ACC112 (cell line): ENCODE data around the gene HES2.
"Not testable (repeated sequence)": the region's sequence is repeated elsewhere in the genome, so short reads cannot be mapped to it uniquely, and the experiment has no call there.

Experiments used
- H2AFZ ChIP-seq: fragments of 200-600 bp; sonication (generic); one replicate; pipeline ENCODE4 v1.6.0; 2017; ENCODE audit warnings: antibody characterized with exemption, low read length; ENCODE audit not compliant: unreplicated experiment
- H3K27ac ChIP-seq: fragments of 200-600 bp; sonication (generic); 2 replicates; pipeline ENCODE4 v1.5.1; 2014; ENCODE audit warnings: low read depth, mild to moderate bottlenecking, antibody characterized with exemption, low read length, moderate library complexity
- H3K27me3 ChIP-seq: fragments of 200-600 bp; sonication (generic); 2 replicates; pipeline ENCODE4 v1.6.1; 2014; ENCODE audit warnings: mild to moderate bottlenecking, antibody characterized with exemption, low read length, moderate library complexity, mixed read lengths; ENCODE audit not compliant: insufficient read depth
- H3K36me3 ChIP-seq: fragments of 200-600 bp; sonication (generic); 2 replicates; pipeline ENCODE4 v1.6.1; 2016; ENCODE audit warnings: mild to moderate bottlenecking, antibody characterized with exemption, low read length, moderate library complexity, mixed read lengths; ENCODE audit not compliant: insufficient read depth
- H3K4me1 ChIP-seq: fragments of 200-600 bp; sonication (generic); one replicate; pipeline ENCODE4 v1.6.1; 2016; ENCODE audit warnings: low read length, mixed read lengths; ENCODE audit not compliant: insufficient read depth, unreplicated experiment, control insufficient read depth
- H3K4me3 ChIP-seq: fragments of 200-600 bp; sonication (generic); 2 replicates; pipeline ENCODE4 v1.5.1; 2014; ENCODE audit warnings: mild to moderate bottlenecking, low read depth, low read length
- H3K79me2 ChIP-seq: fragments of 200-600 bp; sonication (generic); one replicate; pipeline ENCODE4 v1.6.0; 2016; ENCODE audit warnings: low read length; ENCODE audit not compliant: control insufficient read depth, unreplicated experiment, insufficient read depth

Gene HES2

DNA sequence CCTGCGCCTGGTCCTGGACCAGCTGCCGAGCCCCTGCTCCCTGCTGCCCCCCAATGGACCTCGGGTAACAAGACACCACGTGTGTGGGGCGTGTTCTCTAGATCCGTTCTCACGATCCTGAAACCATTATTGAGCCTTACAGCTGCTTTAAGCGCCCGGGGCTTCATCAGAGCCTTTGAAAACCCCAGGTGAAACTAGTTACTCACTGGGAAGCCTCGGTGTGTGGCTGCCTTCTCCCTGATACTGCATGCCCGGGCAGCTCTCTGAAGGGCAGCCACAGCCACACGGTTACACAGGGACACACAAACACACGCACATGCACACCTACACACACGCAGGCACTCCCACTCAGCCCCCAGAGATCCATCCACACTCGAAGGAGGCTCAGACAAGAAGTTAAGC lies 5.3 kb downstream of the HES2 start:
- no peaks in the 10 kb centered on the region for H3K79me2 ChIP-seq
- no peaks in the 10 kb centered on the region for H3K36me3 ChIP-seq
- no peak overlapping the region for H3K27ac ChIP-seq
- no peaks in the 10 kb centered on the region for H3K4me1 ChIP-seq
- H3K27me3 ChIP-seq = peaks cover 51% of the 10 kb centered on the region
- no peak overlapping the region for H2AFZ ChIP-seq
- no peak overlapping the region; the same call in 1 of the 2 replicates for H3K4me3 ChIP-seq

DNA sequence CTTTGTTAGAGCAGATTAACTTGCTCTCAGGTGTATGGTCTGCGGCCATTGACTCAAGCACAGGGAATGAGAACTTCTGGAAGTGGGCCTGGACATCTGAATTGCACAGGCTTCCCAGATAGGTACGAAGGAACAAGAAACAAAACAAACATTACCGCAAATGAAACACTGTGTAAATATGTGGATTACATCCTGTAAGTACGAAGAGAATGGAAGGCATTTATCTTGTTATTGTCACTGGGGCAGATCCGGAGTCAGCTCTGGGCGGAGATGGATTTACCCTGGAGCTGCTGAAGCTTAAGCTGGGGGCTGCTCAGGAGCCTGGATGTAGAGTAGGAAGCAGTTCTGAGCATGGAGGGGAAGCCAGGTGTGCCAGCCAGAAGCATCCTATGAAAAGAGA lies 6.8 kb downstream of the HES2 start:
- no peak overlapping the region for H3K27ac ChIP-seq
- peaks cover 36% of the 10 kb centered on the region for H3K27me3 ChIP-seq
- no peaks in the 10 kb centered on the region for H3K36me3 ChIP-seq
- no peaks in the 10 kb centered on the region for H3K79me2 ChIP-seq
- no peak overlapping the region for H2AFZ ChIP-seq
- no peak overlapping the region for H3K4me3 ChIP-seq
- no peaks in the 10 kb centered on the region for H3K4me1 ChIP-seq

DNA sequence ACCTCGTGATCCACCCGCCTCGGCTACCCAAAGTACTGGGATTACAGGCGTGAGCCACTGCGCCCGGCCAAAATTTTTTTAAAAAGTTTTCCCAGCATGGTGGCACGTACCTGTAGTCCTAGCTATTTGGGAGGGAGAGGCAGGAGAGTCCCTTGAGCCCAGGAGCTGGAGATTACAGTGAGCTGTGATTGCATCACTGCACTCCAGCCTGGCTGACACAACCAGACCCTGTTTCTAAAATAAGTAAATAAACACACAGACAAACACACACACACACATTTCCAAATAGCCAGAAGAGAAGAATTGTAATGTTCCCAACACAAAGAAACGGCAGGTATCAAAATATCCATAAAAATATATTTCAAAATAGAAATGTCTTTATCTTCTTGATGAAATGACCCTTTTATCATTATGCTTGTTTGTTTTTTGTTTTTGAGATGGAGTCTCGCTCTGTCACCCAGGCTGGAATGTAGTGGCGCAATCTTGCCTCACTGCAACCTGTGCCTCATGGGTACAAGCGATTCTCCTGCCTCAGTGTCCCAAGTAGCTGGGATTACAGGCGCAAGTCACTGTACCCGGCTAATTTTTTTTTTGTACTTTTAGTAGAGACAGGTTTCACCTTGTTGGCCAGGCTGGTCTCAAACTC lies 9.3 kb downstream of the HES2 start:
- Histone ChIP-seq H3K4me1 (no peaks in the 10 kb centered on the region), H3K27ac (no peak overlapping the region), H3K79me2 (no peaks in the 10 kb centered on the region), H3K4me3 (no peak overlapping the region), H3K27me3 (peaks cover 11% of the 10 kb centered on the region; the same call in 1 of the 2 replicates), H2AFZ (no peak overlapping the region), H3K36me3 (no peaks in the 10 kb centered on the region)

DNA sequence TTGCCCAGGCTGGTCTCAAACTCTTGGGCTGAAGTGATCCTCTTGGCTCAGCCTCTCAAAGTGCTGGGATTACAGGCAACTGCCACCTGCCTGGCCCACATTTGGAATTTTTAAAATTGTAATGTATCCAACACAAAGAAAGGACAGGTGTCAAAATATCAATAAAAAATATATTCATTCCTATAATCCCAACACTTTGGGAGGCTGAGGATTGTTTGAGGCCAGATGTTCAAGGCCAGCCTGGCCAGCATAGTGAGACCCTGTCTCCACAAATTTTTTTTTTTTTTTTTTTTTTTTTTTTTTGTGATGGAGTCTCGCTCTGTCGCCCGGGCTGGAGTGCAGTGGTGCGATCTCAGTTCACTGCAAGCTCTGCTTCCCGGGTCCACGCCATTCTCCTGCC lies 10.0 kb downstream of the HES2 start:
- H2AFZ ChIP-seq = no peak overlapping the region
- H3K27ac ChIP-seq = no peak overlapping the region
- no peaks in the 10 kb centered on the region for H3K36me3 ChIP-seq
- H3K79me2 ChIP-seq = no peaks in the 10 kb centered on the region
- H3K4me3 ChIP-seq = no peak overlapping the region
- no peaks in the 10 kb centered on the region for H3K4me1 ChIP-seq
- H3K27me3 ChIP-seq = peaks cover 7% of the 10 kb centered on the region; the same call in 1 of the 2 replicates

DNA sequence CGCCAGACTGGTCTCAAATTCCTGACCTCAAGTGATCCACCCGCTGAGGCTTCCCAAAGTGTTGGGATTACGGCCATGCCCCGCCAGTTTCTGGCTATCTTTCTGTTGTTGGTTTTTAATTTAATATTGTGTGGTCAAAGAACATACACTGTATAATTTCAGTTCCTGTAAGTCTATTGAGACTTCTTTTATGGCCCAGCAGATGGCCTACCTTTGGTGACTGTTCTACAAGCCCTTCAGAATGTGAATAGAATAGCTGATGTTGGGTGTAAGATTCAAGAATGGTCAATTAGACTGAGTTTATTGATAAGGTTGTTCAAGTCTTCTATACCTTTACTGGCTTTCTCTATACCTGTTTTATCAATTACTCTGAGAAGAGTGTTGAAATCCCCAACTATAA lies 10.7 kb downstream of the HES2 start:
- Histone ChIP-seq H3K36me3 (no peaks in the 10 kb centered on the region), H3K79me2 (no peaks in the 10 kb centered on the region), H3K27ac (no peak overlapping the region), H3K27me3 (peaks cover 4% of the 10 kb centered on the region; the same call in 1 of the 2 replicates), H2AFZ (no peak overlapping the region), H3K4me3 (no peak overlapping the region), H3K4me1 (no peaks in the 10 kb centered on the region)

DNA sequence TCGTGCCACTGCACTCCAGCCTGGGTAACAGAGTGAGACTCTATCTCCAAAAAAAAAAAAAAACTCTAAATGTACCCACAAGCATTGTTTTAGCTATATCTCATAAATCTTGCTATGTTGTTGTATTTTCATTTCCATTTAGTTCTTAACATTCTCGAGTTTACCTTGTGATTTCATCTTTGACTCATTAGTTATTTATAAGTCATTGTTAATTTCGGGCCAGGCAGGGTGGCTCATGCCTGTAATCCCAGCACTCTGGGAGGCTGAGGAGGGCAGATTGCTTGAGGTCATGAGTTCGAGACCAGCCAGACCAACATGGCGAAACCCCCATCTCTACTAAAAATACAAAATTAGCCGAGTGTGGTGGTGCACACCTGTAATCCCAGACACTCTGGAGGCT lies 11.7 kb downstream of the HES2 start:
- no peaks in the 10 kb centered on the region for H3K36me3 ChIP-seq
- no peak overlapping the region for H3K27ac ChIP-seq
- no peaks in the 10 kb centered on the region for H3K4me1 ChIP-seq
- H2AFZ ChIP-seq = no peak overlapping the region
- peaks cover 4% of the 10 kb centered on the region; the same call in 1 of the 2 replicates for H3K27me3 ChIP-seq
- H3K4me3 ChIP-seq = no peak overlapping the region
- H3K79me2 ChIP-seq = no peaks in the 10 kb centered on the region

DNA sequence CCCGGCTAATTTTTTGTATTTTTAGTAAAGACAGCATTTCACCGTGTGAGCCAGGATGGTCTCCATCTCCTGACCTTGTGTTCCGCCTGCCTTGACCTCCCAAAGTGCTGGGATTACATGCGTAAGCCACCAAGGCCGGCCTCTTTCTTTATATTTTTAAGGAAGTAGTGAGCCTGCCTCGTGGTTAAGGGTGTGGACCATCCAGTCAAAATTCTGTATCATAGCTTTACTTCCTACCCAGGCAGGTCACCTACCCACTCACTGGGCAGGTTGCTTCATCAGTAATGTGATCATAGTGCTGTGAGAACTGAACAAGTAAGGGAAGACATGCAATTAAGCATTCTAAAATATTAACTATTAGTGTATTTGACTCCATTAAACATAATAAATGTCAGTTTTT lies 18.0 kb downstream of the HES2 start:
- H3K4me1 ChIP-seq = no peaks in the 10 kb centered on the region
- H3K27ac ChIP-seq = no peak overlapping the region
- no peak overlapping the region for H2AFZ ChIP-seq
- no peaks in the 10 kb centered on the region for H3K36me3 ChIP-seq
- no peak overlapping the region for H3K4me3 ChIP-seq
- no peaks in the 10 kb centered on the region for H3K27me3 ChIP-seq
- H3K79me2 ChIP-seq = no peaks in the 10 kb centered on the region

DNA sequence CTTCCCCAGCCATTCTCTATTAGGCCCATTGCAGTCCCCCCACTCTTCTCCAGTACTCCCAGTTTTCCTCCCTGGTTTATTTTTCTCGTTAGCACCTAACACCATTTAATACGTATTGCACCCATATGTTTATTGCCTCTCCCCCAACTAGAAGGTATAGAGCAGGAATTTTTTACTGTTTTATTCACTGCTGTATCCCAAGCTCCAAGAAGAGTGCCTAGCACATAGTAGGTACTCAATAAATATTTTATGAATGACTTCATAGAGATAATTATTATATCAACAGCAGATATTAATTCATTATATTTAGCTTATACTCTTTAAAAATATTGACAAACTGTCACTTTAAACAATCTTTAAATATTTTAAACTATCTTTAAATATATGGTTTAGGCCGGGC lies 20.4 kb downstream of the HES2 start:
- H3K27ac ChIP-seq = no peak overlapping the region
- H3K79me2 ChIP-seq = no peaks in the 10 kb centered on the region
- no peaks in the 10 kb centered on the region for H3K36me3 ChIP-seq
- no peaks in the 10 kb centered on the region for H3K27me3 ChIP-seq
- H3K4me3 ChIP-seq = no peak overlapping the region
- H2AFZ ChIP-seq = no peak overlapping the region
- peaks cover 1% of the 10 kb centered on the region for H3K4me1 ChIP-seq

DNA sequence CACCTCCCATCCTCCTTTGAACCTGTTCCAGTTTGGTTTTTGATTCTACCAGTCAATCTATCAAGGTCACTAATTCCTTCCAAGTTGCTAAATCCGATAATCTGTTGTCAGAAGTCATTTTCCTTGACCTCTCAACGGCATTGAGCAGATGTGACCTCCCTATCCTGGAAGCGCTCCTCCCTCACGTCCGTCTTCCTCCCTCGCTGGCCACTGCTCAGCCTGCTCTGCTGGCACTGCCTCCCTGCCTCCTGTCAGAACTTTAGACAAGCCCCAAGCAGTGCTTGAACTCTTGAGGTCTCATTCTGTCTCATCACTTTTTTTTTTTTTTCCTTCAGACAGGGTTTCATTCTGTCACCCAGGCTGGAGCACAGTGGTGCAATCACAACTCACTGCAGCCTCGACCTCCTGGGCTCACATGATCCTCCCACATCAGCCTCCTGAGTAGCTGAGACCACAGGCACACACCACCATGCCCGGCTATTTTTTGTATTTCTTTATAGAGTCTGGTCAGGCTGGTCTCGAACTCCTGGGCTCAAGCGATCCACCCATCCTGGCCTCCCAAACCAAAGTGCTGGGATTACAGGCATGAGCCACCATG lies 21.8 kb downstream of the HES2 start:
- H3K27ac ChIP-seq = no peak overlapping the region
- no peaks in the 10 kb centered on the region for H3K79me2 ChIP-seq
- no peaks in the 10 kb centered on the region for H3K27me3 ChIP-seq

DNA sequence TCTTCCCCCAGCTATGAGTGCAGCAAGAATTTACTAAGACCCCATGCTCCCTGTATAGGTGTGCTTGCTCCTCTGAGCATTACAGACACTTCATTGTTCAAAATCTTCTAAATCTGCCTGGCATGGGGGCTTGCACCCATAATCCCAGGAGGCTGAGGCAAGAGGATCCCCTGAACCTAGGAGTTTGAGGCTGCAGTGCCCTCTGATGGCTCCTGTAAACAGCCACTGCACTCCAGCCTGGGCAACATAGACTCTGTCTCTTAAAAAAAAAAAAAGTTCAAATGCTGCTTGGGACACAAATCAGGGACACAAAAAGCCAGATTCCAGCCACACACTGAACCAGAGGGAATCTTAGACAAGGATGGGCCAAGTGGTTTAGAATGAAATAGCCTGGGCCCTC lies 22.7 kb downstream of the HES2 start:
- no peak overlapping the region for H3K27ac ChIP-seq
- H3K4me1 ChIP-seq = peaks cover 7% of the 10 kb centered on the region
- no peak overlapping the region for H2AFZ ChIP-seq

More for the DNA sequence above, 21.8 kb downstream of the HES2 start:
- Histone ChIP-seq H3K4me1 (peaks cover 4% of the 10 kb centered on the region), H2AFZ (no peak overlapping the region), H3K36me3 (no peaks in the 10 kb centered on the region), H3K4me3 (no peak overlapping the region)

DNA sequence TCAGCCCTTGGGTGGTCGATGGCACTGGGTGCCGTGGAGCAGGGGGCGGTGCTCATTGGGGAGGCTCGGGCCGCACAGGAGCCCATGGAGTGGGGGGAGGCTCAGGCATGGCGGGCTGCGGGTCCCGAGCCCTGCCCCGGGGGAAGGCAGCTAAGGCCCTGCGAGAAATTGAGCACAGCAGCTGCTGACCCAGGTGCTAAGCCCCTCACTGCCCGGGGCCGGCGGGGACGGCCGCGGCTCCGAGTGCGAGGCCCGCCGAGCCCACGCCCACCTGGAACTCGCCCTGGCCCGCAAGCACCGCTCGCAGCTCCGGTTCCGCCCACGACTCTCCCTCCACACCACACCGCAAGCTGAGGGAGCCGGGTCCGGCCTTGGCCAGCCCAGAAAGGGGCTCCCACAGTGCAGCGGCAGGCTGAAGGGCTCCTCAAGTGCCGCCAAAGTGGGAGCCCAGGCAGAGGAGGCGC lies 23.9 kb downstream of the HES2 start:
- H2AFZ ChIP-seq, H3K27ac ChIP-seq: not testable (repeated sequence)
- H3K4me1 ChIP-seq = peaks cover 13% of the 10 kb centered on the region

More for the DNA sequence above, 22.7 kb downstream of the HES2 start:
- peaks cover 8% of the 10 kb centered on the region for H3K79me2 ChIP-seq
- H3K36me3 ChIP-seq = no peaks in the 10 kb centered on the region
- H3K4me3 ChIP-seq = no peak overlapping the region
- H3K27me3 ChIP-seq = no peaks in the 10 kb centered on the region

More for the DNA sequence above, 23.9 kb downstream of the HES2 start:
- not testable (repeated sequence) for H3K27me3 ChIP-seq, H3K4me3 ChIP-seq, H3K36me3 ChIP-seq
- peaks cover 17% of the 10 kb centered on the region for H3K79me2 ChIP-seq
